ENCODE measurements around the gene DLX4.

- TF ChIP-seq POLR2A (IDR thresholded peaks at IDR 0.05; ENCODE audit: low read length) = no peak
- no peak for TF ChIP-seq GATA1 (IDR thresholded peaks at IDR 0.05; ENCODE audit: low read depth, low read length)
These were observed 38.1 kb upstream of the DLX4 start for GRCh38 chr17:49930880-49931279.
